Measurements from ENCODE around the gene LRMDA.

DNA sequence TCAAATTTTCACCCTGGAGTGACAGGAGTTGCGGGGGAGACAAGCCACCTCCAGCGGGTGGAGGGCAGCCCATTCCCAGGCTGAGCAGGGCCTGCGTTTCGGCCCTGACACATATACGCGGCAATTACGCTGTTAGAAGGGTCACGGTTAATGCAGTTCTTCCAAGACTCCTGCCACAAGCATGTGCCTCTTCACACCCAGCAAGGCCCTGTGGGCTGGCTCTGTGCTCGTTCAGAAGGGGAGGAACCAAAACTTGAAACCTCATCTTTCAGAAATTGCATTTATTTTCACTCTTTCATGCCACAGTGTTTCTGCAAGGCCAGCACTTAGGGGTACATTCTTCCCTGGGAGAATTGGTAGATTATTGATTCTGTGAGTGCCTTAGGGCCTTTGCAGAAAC lies 24.7 kb downstream of the LRMDA start:
- TF ChIP-seq, protein P1, sequence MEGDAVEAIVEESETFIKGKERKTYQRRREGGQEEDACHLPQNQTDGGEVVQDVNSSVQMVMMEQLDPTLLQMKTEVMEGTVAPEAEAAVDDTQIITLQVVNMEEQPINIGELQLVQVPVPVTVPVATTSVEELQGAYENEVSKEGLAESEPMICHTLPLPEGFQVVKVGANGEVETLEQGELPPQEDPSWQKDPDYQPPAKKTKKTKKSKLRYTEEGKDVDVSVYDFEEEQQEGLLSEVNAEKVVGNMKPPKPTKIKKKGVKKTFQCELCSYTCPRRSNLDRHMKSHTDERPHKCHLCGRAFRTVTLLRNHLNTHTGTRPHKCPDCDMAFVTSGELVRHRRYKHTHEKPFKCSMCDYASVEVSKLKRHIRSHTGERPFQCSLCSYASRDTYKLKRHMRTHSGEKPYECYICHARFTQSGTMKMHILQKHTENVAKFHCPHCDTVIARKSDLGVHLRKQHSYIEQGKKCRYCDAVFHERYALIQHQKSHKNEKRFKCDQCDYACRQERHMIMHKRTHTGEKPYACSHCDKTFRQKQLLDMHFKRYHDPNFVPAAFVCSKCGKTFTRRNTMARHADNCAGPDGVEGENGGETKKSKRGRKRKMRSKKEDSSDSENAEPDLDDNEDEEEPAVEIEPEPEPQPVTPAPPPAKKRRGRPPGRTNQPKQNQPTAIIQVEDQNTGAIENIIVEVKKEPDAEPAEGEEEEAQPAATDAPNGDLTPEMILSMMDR (IDR thresholded peaks at IDR 0.05) = no peak
- TF ChIP-seq POLR2AphosphoS5 (IDR thresholded peaks at IDR 0.05) (no peak), POLR2A (IDR thresholded peaks at IDR 0.05) (no peak)
